GM12872 (cell line): ENCODE results near the gene C1QC.
A peak's percentile ranks its signal among the peaks of the same experiment; 100 is the strongest.

Source experiments
- CTCF ChIP-seq: IDR thresholded peaks from 3 replicates; pipeline ENCODE4 v1.5.1; 2011; ENCODE audit warnings: low read depth, mild to moderate bottlenecking, low read length, moderate library complexity; ENCODE audit not compliant: insufficient read depth

The C1QC gene

GRCh38 chr1:22652881-22653316 is 9.5 kb downstream of the C1QC start, which contains the start of gene C1QB:
TSS of gene C1QB (plus strand) at chr1:22653236. CDS start at chr1:22659463, 6,227 bp downstream.
- no peak for TF ChIP-seq CTCF

- 0 out of 3 replicates have a peak, but pooled peaks have one; percentile 22 for TF ChIP-seq CTCF
Observed at GRCh38 chr1:22654692-22655091, 11.3 kb downstream of the C1QC start.

- peak; percentile 8; the same call in 1 of the 3 replicates for TF ChIP-seq CTCF
Observed at GRCh38 chr1:22658385-22659163, 15.1 kb downstream of the C1QC start.

GRCh38 chr1:22660716-22661241 is 17.3 kb downstream of the C1QC start:
- no peak for TF ChIP-seq CTCF

- TF ChIP-seq CTCF, result no peak
Observed at GRCh38 chr1:22661880-22662279, 18.4 kb downstream of the C1QC start.

- no peak for TF ChIP-seq CTCF
Observed at GRCh38 chr1:22662318-22662717, 18.9 kb downstream of the C1QC start.

GRCh38 chr1:22662986-22663408 is 19.6 kb downstream of the C1QC start:
- TF ChIP-seq CTCF, result no peak
